A549 (cell line): Measurements from ENCODE around the gene NCAM2.

Experiments used
- BHLHE40 ChIP-seq: IDR thresholded peaks from 2 replicates; pipeline ENCODE4 v1.6.1; 2012; ENCODE audit warnings: low read depth, low read length, inconsistent platforms
- JUN ChIP-seq, 2 experiments: fragments of >200 bp; sonication (Bioruptor Twin); formaldehyde crosslinking; IDR thresholded peaks; 2 replicates in 1 of 2; 3 replicates in 1 of 2; pipeline ENCODE4 v1.6.1; 2016 to 2017
- KDM5A ChIP-seq: fragments of 200-600 bp; sonication (generic); IDR thresholded peaks from 2 replicates; pipeline ENCODE4 v1.6.1; 2016; ENCODE audit warnings: antibody characterized with exemption, mild to moderate bottlenecking
- MYC ChIP-seq: IDR thresholded peaks from 2 replicates; pipeline ENCODE4 v1.6.1; 2012; ENCODE audit warnings: mild to moderate bottlenecking, inconsistent platforms, low read length, improper control_type of control experiment, borderline replicate concordance
- POLR2A ChIP-seq: IDR thresholded peaks from 2 replicates; pipeline ENCODE4 v1.6.1; 2012; ENCODE audit warnings: mild to moderate bottlenecking, low read length
- RAD21 ChIP-seq, 2 experiments: fragments of >200 bp in 1 of 2; sonication (Bioruptor Twin) in 1 of 2; formaldehyde crosslinking in 1 of 2; IDR thresholded peaks in 1 of 2; conservative IDR thresholded peaks in 1 of 2; 2 replicates in 1 of 2; 3 replicates in 1 of 2; pipeline ENCODE4 v1.6.1; 2012 to 2018; ENCODE audit warnings: inconsistent platforms in 1 of 2
- RNF2 ChIP-seq: fragments of 200-600 bp; sonication (generic); IDR thresholded peaks from 2 replicates; pipeline ENCODE4 v1.6.1; 2016; ENCODE audit warnings: low read depth, mild to moderate bottlenecking, antibody characterized with exemption, moderate library complexity, borderline replicate concordance
- SMC3 ChIP-seq: fragments of >200 bp; sonication (Bioruptor Twin); formaldehyde crosslinking; IDR thresholded peaks from 3 replicates; pipeline ENCODE4 v1.6.1; 2018; ENCODE audit warnings: inconsistent platforms
- SREBF2 ChIP-seq: fragments of 450-650 bp; IDR thresholded peaks from 2 replicates; pipeline ENCODE4 v1.6.1; 2014; ENCODE audit warnings: mild to moderate bottlenecking, moderate library complexity
- TF ChIP-seq, protein P1 (sequence below): fragments of >200 bp; sonication (Bioruptor Twin); formaldehyde crosslinking; IDR thresholded peaks from 3 replicates; pipeline ENCODE4 v1.5.1; 2016

GRCh38 chr21:21045518-21045917, 47.3 kb downstream of the NCAM2 start:
- TF ChIP-seq, protein P1, sequence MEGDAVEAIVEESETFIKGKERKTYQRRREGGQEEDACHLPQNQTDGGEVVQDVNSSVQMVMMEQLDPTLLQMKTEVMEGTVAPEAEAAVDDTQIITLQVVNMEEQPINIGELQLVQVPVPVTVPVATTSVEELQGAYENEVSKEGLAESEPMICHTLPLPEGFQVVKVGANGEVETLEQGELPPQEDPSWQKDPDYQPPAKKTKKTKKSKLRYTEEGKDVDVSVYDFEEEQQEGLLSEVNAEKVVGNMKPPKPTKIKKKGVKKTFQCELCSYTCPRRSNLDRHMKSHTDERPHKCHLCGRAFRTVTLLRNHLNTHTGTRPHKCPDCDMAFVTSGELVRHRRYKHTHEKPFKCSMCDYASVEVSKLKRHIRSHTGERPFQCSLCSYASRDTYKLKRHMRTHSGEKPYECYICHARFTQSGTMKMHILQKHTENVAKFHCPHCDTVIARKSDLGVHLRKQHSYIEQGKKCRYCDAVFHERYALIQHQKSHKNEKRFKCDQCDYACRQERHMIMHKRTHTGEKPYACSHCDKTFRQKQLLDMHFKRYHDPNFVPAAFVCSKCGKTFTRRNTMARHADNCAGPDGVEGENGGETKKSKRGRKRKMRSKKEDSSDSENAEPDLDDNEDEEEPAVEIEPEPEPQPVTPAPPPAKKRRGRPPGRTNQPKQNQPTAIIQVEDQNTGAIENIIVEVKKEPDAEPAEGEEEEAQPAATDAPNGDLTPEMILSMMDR: no peak
- no peak for TF ChIP-seq RAD21 (conservative IDR thresholded peaks at IDR 0.05 in 1 of 2, IDR thresholded peaks at IDR 0.05 in 1 of 2)
- no peak for TF ChIP-seq POLR2A
- TF ChIP-seq RNF2: no peak
- TF ChIP-seq JUN (IDR thresholded peaks at IDR 0.05): no peak
- TF ChIP-seq SMC3: no peak
- TF ChIP-seq MYC: no peak
- TF ChIP-seq KDM5A: no peak
- no peak for TF ChIP-seq SREBF2
- no peak for TF ChIP-seq BHLHE40
